Measurements from ENCODE around the gene PLCZ1.
A peak's percentile ranks its signal among the peaks of the same experiment; 100 is the strongest.

DNA sequence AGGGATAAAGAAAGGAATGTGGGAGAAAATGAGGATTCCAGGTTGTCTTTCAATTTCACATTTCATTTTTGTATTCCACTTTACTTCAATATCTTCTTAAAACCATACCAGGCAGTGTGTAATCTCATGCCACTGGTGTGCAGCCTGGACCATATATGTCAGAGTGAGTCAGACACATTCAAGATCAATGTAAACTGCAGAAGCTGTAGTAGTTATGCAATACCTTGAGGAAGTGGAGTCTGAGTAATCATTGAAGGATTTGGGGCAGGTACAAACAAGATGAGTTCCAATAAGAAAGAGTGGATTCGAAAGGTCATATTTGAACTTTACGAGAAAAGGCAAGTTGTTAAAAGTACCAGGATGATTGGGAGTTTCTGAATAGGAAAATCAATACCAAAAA, 14.1 kb downstream of the PLCZ1 start:
- TF ChIP-seq, protein P1, sequence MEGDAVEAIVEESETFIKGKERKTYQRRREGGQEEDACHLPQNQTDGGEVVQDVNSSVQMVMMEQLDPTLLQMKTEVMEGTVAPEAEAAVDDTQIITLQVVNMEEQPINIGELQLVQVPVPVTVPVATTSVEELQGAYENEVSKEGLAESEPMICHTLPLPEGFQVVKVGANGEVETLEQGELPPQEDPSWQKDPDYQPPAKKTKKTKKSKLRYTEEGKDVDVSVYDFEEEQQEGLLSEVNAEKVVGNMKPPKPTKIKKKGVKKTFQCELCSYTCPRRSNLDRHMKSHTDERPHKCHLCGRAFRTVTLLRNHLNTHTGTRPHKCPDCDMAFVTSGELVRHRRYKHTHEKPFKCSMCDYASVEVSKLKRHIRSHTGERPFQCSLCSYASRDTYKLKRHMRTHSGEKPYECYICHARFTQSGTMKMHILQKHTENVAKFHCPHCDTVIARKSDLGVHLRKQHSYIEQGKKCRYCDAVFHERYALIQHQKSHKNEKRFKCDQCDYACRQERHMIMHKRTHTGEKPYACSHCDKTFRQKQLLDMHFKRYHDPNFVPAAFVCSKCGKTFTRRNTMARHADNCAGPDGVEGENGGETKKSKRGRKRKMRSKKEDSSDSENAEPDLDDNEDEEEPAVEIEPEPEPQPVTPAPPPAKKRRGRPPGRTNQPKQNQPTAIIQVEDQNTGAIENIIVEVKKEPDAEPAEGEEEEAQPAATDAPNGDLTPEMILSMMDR (IDR thresholded peaks at IDR 0.05), result no peak
- no peak for TF ChIP-seq POLR2A (IDR thresholded peaks at IDR 0.05)
- TF ChIP-seq EP300 (IDR thresholded peaks at IDR 0.05), result peak in 1 of 4 donors; percentile 88

Data from upper lobe of left lung (tissue), 4 donors.